Renal cortex interstitium (tissue), 15 donors: ENCODE results near the gene EVC2. TPM values are rescaled to one million over a fixed set of nuclear protein-coding genes. Genes with fewer than 3 reads are reported as not detected.

Experiments
- DNase-seq, 11 donors: peaks; one replicate each; pipeline ENCODE4 v3.0.0-alpha.2; 2013; ENCODE audit warnings: low read depth in 9 of 11, low spot score in 4 of 11; ENCODE audit errors: extremely low read depth in 1 of 11
- long read RNA-seq, 16 experiments: transcript quantifications; one replicate each; lab custom pipeline, GENCODE V29; 2026
- polyA plus RNA-seq, 3 donors: library from polyadenylated mRNA; unstranded; fragments of 120-200 nt; gene quantifications; one replicate each; pipeline ENCODE4 v1.2.1, GENCODE V29; 2013; ENCODE audit not compliant: insufficient read length in 3 of 3

Gene EVC2
- polyA plus RNA-seq, result 1 to 10 TPM; 8.7 to 9.4 (median 9.2) TPM
- long read RNA-seq, donor 1, result 0 reads
- long read RNA-seq, donor 2, result 0 reads
- long read RNA-seq, donor 3, partial matches to known transcripts, result 18 of 18 reads
- long read RNA-seq, donor 3, other reads (novel, unspliced or antisense), result 0 of 18 reads
- long read RNA-seq, donor 4, result 0 reads
- long read RNA-seq, donor 5, result 0 reads
- long read RNA-seq, donor 6, result 0 reads
- long read RNA-seq, donor 7, result 0 reads
- long read RNA-seq, donor 8, result 0 reads
- long read RNA-seq, donor 9, full-length matches to known transcripts, result 1 of 1 reads
- long read RNA-seq, donor 9, partial matches to known transcripts, result 0 of 1 reads
- long read RNA-seq, donor 9, other reads (novel, unspliced or antisense), result 0 of 1 reads
- long read RNA-seq, donor 10, result 0 reads
- long read RNA-seq, donor 11, result 0 reads
- long read RNA-seq, donor 12, result 0 reads
- long read RNA-seq, donor 13, result 0 reads
- long read RNA-seq, donor 14, full-length matches to known transcripts, result 1 of 1 reads
- long read RNA-seq, donor 14, partial matches to known transcripts, result 0 of 1 reads
- long read RNA-seq, donor 14, other reads (novel, unspliced or antisense), result 0 of 1 reads
- long read RNA-seq, donor 15, result 0 reads
- long read RNA-seq, donor 16, result 0 reads

DNA sequence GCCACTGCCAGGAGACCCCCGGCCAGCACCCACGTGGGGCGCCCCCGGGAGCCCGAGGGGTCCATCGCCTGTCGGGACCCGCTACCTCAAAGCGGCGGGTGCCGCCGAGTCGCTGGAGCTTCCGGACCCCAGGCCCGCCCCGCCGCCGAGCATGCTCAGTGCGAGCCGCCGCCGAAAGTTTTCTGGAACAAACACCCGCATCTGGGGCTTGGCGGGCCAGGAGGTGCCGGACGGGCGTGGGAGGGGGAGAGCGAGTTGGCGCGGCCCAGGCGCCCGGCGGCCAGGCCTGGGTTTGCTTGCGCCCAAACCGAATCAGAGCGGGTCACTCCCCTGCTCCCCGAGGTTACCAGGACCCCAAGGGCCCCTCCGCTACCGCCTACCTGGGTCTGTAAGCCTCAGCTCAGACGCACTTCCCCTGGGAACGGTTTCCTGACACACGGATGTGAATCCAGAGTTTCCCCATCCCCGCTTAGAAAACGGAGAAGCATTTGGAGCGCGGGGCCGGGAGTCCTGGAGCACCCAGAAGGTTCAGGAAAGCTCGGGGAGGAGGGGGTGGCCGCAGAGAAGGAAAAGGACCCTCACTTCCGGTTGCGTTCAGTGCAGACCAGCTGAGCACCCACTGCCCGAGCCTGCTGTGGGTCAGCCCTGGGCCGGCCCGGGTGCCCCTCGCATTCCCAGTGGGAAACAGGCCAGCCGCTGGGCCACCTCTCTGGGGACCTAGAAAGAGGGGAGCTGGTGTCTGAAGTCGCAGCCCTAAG is at the start of gene EVC2:
EVC2 (minus strand) TSS at position 111 of the 758 bp plus-strand sequence; CDS start at position 65, 46 bp downstream.
- DNase-seq, result peak in 3 of 11 donors; percentile 41 to 58 (median 42)

GRCh38 chr4:5757954-5758353 is 49.6 kb upstream of the EVC2 start:
- DNase-seq, result no peak

DNA sequence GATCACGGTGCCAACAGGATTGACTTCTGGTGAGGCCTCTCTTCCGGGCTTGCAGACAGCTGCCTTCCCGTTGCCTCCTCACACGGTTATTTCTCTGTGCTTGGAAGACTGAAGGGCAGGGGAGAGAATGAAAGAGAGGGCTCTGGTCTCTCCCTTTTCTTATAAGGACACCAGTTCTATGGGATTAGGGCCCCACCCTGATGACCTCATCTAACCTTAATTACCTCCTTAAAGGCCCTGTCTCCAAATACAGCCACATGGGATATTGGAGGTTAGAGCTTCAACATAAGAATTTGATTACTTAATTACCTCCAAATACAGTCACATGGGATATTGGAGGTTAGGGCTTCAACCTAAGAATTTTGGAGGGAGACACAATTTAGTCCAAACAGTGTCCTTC is 49.2 kb upstream of the EVC2 start:
- DNase-seq, result no peak

DNA sequence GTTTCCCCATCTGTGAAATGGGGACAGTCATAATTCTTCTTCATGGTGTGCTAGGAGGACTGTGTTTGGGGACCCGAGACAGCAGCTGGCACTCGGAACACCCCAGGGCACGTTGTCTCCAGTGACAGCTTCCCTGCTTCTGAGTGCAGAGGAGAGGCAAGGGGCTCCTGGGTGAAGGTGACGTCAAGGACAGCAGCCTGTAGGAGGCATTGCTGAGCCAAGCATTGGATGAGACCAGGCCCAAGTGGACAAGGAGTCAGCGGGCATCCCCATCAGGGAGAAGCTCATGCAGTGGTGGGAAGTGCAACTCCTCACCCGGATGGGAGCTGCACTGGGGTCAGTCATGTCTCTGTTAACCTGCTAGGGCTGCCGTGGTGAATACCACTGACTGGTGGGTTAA is 48.7 kb upstream of the EVC2 start:
- DNase-seq, result no peak

DNA sequence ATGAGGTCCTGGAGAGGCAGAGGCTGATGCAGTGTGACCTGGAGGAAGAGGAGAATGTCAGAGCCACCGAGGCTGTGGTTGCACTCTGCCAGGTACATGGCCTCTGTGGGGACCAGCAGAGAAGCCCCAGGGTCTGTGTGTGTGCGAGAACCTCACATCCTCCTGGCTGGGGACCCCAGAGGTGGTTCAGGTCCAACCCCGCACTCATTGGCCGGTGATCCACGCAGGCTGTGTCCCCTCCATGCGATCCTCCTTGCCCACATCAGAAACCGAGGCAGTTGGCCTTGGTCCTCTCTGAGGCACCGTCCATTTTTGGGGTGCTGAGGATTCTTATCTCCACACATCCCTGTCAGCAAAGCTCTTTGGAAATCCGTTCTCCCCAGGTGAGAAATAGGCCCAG is 47.9 kb upstream of the EVC2 start:
- no peak for DNase-seq

DNA sequence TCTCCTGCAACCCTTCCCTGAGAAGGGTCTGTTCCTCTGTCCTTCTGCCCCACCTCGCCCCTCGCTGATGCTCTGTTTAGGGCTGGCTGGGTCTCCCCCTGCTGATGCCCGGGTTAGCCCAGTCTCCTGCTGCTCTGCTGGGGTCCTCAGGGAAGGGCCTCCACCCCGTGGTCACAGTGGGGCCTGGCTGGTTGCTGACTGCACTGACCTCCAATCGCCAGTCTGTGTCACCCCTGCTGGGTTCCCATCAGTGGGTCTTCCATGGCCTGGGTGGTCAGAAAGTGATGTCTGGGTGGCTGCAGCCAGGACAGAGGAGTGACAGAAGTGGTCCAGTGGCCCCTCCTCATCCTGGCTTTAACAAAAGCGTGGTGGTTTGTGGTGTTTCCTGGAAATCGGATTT is 47.3 kb upstream of the EVC2 start:
- DNase-seq, result no peak

GRCh38 chr4:5755161-5755560 is 46.8 kb upstream of the EVC2 start:
- DNase-seq, result no peak

GRCh38 chr4:5754529-5754881 is 46.1 kb upstream of the EVC2 start:
- DNase-seq, result no peak

- DNase-seq, result no peak
These were observed 45.6 kb upstream of the EVC2 start for GRCh38 chr4:5753766-5754528.

- no peak for DNase-seq
These were observed 45.0 kb upstream of the EVC2 start for GRCh38 chr4:5753366-5753765.

GRCh38 chr4:5752376-5753184 is 44.2 kb upstream of the EVC2 start:
- DNase-seq, result peak in 1 of 11 donors; percentile 26

GRCh38 chr4:5751666-5752375 is 43.5 kb upstream of the EVC2 start:
- DNase-seq, result no peak

DNA sequence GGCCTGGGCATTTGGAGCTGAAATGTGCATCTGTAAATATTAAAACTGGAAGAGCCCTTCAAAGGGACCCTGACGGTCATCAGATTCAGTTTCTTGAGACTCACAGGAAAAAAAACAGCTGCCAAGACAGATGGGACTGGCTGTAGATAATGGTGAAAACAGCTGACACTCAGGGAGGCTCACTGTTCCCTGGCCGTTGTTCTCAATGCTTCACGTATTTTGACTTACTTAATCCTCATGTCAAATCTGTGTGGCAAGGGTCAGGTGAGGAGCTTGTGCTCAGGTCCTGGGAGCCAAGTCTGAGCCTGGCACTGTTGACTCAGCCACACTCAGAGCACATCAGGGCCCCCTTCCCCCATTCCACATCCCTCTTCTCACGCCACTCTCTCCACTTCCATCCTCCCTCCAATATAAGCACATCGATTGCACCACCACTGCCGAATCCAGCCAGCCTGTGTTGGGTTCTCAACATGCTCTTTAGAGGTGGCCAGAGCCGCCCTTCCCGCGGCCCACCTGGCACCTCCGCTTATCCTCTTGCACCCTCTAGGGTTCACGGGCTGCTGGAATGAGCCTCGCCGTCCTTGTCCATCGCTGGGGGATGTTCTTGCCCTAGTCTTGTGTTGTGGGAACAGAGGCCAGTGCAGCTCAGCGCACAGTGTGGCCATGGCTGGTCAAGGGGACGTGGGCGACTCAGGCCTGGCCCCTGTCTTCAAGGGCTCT is 42.7 kb upstream of the EVC2 start:
- no peak for DNase-seq

GRCh38 chr4:5750052-5750945 is 41.9 kb upstream of the EVC2 start:
- no peak for DNase-seq

- DNase-seq, result no peak
These were observed 41.2 kb upstream of the EVC2 start for GRCh38 chr4:5749568-5749967.

DNA sequence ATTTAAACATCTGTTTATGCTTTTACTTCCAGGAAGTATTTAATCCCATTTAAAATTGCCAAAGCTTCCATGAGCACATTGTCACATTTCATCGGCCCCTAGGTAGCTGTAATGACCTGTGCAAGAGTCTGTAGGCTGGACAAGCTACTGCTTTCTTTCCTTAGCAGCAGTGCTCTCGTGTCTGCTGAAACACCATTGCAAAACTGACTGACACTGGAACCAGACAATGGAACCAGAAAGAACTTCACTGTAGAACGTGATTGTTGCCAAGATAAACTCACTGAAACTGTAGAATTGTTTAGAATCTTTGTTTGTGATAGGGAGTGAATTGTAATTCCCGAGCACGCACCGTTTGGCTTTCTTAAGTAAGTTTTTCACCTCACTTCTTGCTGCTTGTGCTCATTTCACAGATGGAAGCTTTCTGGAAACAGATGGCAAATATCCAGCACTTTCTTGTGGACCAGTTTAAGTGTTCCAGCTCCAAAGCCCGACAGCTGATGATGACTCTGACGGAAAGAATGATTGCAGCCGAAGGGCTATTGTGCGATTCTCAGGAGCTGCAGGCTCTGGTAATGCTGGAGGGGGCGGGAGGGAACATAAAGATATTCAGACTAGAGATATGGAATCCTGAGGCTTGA is 39.5 kb upstream of the EVC2 start:
- peak in 9 of 11 donors; percentile 13 to 71 (median 38) for DNase-seq
